ENCODE results near the gene ARL2.

ARL2 gene

GRCh38 chr11:65047581-65048422 lies 33.8 kb downstream of the ARL2 start:
- DNase-seq (ENCODE audit: low spot score) = no peak

GRCh38 chr11:65051398-65051858 lies 37.5 kb downstream of the ARL2 start:
- no peak for DNase-seq (ENCODE audit: low spot score)

GRCh38 chr11:65053827-65054508 lies 40.0 kb downstream of the ARL2 start:
- no peak for DNase-seq (ENCODE audit: low spot score)

GRCh38 chr11:65055538-65055937 lies 41.6 kb downstream of the ARL2 start:
- no peak for DNase-seq (ENCODE audit: low spot score)

GRCh38 chr11:65056999-65057398 lies 43.0 kb downstream of the ARL2 start:
- no peak for DNase-seq (ENCODE audit: low spot score)

- no peak for DNase-seq (ENCODE audit: low spot score)
Measured at GRCh38 chr11:65057526-65057925, 43.6 kb downstream of the ARL2 start.

- no peak for DNase-seq (ENCODE audit: low spot score)
Measured at GRCh38 chr11:65058012-65058411, 44.1 kb downstream of the ARL2 start.

GRCh38 chr11:65058419-65059054 lies 44.6 kb downstream of the ARL2 start, which contains the start of gene NAALADL1:
Gene NAALADL1 (minus strand): TSS chr11:65058553. CDS start chr11:65058521, 32 bp downstream.
- DNase-seq (ENCODE audit: low spot score) = no peak

GRCh38 chr11:65059523-65059922 lies 45.6 kb downstream of the ARL2 start:
- no peak for DNase-seq (ENCODE audit: low spot score)

GRCh38 chr11:65059959-65060824 lies 46.2 kb downstream of the ARL2 start:
- DNase-seq (ENCODE audit: low spot score) = no peak

GRCh38 chr11:65060913-65061408 lies 47.0 kb downstream of the ARL2 start:
- no peak for DNase-seq (ENCODE audit: low spot score)

- no peak for DNase-seq (ENCODE audit: low spot score)
Measured at GRCh38 chr11:65063532-65063931, 49.6 kb downstream of the ARL2 start.

- DNase-seq (ENCODE audit: low spot score) = no peak
Measured at GRCh38 chr11:65064847-65065240, 50.9 kb downstream of the ARL2 start.

- no peak for DNase-seq (ENCODE audit: low spot score)
Measured at GRCh38 chr11:65065851-65066250, 51.9 kb downstream of the ARL2 start.

GRCh38 chr11:65066315-65066714 lies 52.4 kb downstream of the ARL2 start:
- no peak for DNase-seq (ENCODE audit: low spot score)

- DNase-seq (ENCODE audit: low spot score) = no peak
Measured at GRCh38 chr11:65066805-65067291, 52.9 kb downstream of the ARL2 start.

- no peak for DNase-seq (ENCODE audit: low spot score)
Measured at GRCh38 chr11:65067446-65067845, 53.5 kb downstream of the ARL2 start.

GRCh38 chr11:65069217-65069616 lies 55.3 kb downstream of the ARL2 start:
- no peak for DNase-seq (ENCODE audit: low spot score)

All from kidney capillary endothelial cell (primary cell).